HG02840 (cell line): ENCODE measurements around the gene KSR2.

Source experiments
- ATAC-seq: cut with Tn5 transposase; IDR thresholded peaks from one replicate; pipeline ENCODE4 v1.9.1; 2021; ENCODE audit warnings: mild to moderate bottlenecking, moderate library complexity, moderate number of reproducible peaks; ENCODE audit not compliant: unreplicated experiment, low FRiP score

Gene KSR2

DNA sequence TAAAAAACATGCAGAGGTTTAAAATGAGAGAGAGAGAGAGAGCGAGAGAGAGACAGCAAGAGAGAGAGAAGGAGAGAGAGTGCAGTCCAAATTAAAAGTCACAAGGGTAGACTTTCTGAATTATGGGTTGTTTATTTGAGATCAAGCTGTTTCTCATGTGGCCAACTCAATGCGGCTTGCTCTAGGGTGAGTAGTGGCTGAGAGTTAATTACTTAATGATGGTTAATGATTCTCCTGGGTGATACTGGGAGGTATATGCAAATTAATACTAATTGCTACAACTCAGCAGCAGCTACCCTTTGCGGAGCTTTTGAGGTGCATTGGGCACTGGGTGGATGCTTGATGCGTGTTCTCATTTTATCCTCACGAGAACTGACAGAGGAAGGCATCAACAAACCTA, 485.3 kb downstream of the KSR2 start:
- ATAC-seq = no peak

DNA sequence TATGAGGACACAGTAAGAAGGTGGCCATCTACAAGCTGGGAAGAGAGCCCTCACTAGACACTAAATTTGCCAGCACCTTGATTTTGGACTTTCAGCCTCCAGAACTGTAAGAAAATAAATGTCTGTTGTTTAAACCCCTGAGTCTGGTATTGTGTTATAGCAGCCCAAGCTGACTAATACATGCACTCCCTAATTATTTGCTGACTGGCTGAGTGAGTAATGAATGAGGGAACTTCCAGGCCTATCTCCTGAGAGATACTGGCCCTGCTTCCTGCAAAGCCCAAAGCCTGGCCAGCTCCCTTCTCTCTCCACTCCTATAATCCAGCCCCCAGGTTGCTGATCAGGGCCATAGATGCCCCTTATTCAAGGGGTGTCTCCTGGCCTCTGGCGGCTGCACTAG, 487.3 kb downstream of the KSR2 start:
- no peak for ATAC-seq

DNA sequence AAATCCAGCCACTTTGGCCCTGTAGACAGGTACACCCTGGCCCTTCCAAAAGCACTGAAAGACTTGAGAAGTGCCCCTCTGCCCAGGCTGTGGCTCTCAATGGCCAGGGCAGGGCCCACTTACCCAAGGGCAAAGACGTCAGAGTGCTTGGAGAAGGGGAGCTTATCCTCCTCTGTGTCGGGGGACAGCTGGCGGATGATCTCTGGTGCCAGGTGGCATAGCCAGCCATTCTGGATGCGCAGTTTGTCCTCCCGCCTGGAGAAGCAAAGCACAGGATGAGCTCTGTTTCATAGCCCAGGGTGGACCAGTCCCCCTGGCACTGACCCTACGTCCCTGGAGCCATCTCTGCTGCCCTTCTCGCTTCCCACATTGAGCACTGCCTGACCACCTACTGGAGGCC, 492.4 kb downstream of the KSR2 start:
- ATAC-seq = no peak

DNA sequence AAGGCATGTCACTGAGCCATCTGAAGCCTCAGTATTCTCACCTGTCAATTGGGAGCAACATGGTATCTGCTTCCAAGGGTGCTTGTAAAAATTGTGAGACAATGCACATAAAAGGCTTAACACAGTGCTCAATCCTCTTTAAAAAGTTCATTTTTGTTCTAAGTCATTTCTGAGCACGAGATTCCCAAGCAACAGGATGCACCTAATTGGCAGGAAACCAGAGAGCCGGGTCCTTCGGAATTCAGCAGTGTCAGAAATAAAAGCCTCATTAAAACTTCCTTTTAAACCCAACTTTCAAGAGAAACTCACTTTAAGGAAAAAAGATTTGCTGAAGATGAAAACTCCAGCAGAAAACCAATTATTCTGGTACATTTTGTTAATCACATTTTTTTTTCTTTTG, 494.9 kb downstream of the KSR2 start:
- ATAC-seq = no peak

DNA sequence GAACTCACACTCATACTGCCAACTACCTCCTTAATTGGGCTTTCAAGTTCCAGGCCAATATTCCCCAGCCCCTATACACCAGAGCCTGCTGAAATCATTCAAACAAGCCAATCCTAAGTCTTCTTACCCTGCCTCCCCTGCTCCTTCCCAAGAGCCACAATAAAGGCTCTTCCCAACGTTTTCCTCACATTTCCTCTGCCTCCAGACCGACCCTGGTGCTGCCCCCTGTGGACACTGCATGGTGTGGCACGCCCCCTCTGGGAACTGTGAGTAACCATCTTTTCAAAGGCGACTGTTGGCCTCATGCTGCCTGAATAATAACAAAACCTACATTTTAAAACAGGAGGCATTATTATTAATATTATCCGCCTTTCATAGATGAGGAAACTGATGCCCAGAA, 495.8 kb downstream of the KSR2 start:
- no peak for ATAC-seq

GRCh38 chr12:117470804-117471203, 498.0 kb downstream of the KSR2 start:
- ATAC-seq = no peak

DNA sequence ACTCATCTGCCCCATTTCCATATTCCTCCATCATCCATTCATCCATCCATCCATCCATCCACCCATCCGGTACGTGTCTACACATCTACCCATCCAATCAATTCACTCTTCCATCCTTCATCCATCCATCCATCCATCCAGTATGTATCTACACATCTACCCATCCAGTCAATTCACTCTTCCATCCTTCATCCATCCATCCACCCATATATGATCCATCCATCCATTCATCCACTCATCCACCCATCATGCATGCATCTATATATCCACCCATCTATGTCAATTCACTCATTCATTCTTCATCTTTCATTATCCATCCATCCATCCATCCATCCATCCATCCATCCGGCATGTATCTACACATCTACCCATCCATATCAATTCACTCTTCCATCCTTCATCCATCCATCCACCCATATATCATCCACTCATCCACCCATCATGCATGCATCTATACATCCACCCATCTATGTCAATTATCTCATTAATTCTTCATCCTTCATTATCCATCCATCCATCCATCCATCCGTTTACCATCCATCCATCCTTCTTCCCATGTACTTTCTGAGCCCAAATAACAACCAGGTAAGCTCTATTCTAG, 498.8 kb downstream of the KSR2 start:
- ATAC-seq = no peak

DNA sequence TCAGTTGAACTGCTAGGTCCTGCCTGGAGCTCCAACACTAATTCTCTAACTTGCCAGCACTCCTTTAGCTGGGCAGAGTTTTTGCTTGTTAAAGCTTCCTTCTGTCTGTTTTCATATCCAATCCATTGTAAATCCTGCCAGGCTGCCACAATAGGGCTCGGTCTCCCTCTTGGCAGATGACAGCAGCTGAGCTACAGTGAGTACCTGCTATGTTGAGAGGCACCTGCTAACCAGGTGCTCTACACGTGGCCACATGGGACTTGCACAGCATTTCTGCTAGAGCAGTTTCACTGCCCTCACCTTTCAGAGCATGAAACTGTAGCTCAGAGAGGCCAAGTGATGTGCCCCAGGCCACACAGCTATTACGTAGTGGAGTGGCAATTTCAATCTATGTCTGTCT, 500.8 kb downstream of the KSR2 start:
- ATAC-seq = no peak

DNA sequence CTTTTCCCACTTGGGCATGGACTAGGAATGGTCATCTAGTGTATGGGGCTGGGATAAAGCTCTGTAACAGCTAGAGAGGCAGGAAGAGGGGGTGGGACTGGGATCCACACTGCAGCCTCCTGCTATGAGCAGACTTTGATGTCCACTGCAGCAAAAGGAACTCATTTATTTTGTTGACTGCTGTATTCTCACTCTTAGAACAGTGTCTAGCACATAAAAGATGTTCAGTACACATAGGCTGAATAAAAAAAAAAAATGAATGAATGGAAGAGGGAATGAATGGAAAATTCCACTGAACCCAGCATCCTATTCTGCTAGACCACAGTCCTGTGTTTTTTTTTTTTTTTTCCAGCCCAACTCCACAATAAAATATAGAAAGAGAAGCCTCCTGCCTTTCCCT, 501.2 kb downstream of the KSR2 start:
- no peak for ATAC-seq

- ATAC-seq = no peak
Measured at GRCh38 chr12:117466677-117467362, 502.0 kb downstream of the KSR2 start.

DNA sequence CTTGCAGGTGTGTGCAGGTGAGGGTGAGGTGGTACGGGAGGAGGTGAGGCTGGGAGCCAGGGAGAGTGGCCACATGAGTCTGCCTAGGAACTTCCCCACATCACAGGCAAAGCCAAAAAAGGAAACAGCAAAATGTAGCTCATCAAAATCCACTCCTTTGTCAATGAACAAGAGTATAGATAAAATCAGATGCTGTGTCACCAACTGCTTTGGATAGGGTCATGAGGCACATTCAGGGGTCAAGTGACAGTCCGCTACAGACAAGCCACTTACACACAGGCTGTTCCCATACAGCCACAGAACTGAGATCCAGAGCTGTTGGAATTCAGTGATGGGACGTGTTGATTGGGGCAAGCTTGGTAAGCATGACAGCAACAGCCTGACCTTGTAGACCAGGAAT, 507.1 kb downstream of the KSR2 start:
- no peak for ATAC-seq

DNA sequence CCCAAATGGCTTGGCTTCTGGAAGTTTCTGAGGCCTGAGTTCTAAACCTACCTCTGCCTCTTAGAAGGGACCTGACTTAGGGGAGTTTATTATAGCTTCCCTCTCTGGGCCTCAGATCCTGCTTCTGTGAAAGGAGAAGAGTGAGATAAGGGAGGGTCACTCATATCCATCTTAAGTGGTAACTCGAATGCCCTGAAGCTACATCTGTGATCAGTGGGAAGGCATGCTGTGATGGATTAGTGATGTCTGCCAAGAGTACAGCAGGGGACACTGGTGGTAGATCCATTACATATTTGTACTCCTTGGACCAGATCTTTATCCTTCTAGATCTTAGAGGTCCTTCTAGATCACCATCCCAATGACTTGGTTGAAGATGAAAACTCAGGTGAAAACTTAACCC, 509.6 kb downstream of the KSR2 start:
- ATAC-seq = no peak

DNA sequence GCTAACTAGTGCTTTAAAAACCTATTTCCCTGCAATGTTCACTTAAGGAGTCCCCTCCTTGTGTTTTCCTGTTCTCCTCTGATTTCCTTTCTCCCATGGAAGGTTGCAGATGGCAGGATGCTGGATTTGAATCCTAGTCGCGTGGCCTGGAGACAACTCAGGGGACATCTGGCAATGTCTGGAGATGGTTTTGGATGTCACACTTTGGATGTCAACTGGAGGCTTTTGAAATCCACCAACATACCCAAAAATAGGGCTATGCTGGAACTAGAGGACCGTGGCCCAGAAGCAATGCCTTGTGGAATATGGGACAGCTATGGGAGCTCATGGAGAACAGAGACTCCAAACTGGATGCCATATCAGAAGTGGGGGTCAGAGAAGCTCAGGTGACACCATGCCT, 511.6 kb downstream of the KSR2 start:
- ATAC-seq = no peak

DNA sequence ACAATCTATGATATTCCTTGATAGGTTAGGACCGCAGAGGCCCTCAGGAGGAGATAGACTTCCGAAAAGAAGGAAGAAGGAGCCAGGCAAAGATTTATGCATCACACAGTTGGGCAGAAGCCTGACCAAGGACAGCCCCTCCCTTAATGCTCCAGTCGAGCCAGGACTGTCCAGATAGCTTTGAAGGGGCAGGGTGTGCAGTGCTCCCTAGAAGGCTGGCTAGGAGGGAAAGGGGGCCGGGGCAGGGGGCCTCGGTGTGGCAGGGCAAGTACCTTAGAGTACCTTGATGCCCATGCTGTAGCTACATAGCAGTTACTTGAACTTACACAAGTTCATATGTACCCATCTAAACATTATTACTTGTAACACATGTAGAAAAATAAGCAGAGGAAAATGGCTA, 512.7 kb downstream of the KSR2 start:
- ATAC-seq = no peak

- no peak for ATAC-seq
Measured at GRCh38 chr12:117453961-117454360, 514.8 kb downstream of the KSR2 start.

DNA sequence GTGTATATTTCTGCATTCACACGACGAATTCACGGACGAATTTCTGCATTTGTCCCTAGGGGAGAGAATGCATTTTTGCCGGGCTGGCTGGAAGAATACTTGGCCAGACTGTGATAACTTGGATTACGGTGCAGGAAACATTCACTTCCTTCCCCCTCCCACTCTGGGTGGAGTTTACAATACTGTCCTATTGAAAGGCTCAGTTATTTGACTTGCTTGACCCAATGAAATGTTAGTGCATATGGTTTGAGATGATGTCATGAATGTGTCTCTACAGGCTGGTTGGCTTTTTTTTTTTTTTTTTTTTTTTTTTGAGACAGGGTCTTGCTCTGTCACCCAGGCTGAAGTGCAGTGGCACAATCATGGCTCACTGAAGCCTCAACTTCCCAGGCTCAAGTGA, 516.7 kb downstream of the KSR2 start:
- no peak for ATAC-seq

- no peak for ATAC-seq
Measured at GRCh38 chr12:117450209-117450608, 518.6 kb downstream of the KSR2 start.

- ATAC-seq = no peak
Measured at GRCh38 chr12:117447665-117448366, 521.0 kb downstream of the KSR2 start.

GRCh38 chr12:117444781-117445180, 524.0 kb downstream of the KSR2 start:
- ATAC-seq = no peak

DNA sequence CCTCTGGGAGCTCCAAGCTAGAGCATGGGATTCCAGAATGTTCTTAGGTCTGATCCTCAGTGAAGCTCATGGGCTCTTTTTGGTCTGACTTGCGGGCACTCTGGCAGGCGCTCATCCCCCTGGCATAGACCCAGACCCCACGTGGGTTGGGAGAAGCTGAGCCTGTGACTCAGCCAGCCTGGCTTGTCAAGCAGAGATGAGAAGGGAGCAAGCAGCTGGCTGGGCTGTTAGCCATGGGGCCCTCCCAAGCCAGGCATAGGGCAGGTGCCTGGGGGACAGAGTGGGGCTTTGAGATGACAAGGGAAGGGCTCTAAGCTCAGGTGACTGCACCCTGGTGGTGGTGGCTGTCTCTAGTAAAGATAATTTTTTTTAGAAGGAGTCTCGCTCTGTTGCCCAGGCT, 527.0 kb downstream of the KSR2 start:
- no peak for ATAC-seq

DNA sequence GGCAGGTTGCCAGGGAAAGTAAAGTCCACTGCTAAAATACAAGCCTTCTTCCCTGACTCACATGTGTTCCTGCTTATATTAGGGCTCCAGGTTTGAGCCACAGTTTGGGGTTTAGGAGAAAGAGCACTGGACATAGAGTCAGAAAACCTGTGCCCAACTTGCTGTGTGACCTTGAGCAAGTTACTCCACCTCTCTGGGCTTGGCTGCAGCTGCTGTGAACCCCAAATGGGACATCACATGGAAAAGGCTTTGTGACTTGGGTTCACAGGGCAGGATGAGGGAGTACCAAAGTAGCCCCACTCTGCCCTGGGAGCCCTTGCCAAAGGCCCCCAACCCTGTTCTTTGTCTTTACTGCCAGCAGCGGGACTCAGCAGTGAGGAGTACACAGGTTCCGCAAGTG, 528.4 kb downstream of the KSR2 start:
- ATAC-seq = no peak

GRCh38 chr12:117439531-117440001, 529.2 kb downstream of the KSR2 start:
- no peak for ATAC-seq
